Activated CD4-positive, alpha-beta T cell treated with anti-CD3 and anti-CD28 coated beads, Interleukin-2, amount 50 U/mL, for 24 hours (primary cell): ENCODE data around the gene CCT3.
"Not testable (repeated sequence)": the region's sequence is repeated elsewhere in the genome, so short reads cannot be mapped to it uniquely, and the experiment has no call there.

Experiments
- DNase-seq, 2 donors: peaks; one replicate each; pipeline ENCODE4 v3.0.0-alpha.2; 2020; ENCODE audit warnings: low read depth in 1 of 2, low spot score in 1 of 2

The CCT3 gene

DNA sequence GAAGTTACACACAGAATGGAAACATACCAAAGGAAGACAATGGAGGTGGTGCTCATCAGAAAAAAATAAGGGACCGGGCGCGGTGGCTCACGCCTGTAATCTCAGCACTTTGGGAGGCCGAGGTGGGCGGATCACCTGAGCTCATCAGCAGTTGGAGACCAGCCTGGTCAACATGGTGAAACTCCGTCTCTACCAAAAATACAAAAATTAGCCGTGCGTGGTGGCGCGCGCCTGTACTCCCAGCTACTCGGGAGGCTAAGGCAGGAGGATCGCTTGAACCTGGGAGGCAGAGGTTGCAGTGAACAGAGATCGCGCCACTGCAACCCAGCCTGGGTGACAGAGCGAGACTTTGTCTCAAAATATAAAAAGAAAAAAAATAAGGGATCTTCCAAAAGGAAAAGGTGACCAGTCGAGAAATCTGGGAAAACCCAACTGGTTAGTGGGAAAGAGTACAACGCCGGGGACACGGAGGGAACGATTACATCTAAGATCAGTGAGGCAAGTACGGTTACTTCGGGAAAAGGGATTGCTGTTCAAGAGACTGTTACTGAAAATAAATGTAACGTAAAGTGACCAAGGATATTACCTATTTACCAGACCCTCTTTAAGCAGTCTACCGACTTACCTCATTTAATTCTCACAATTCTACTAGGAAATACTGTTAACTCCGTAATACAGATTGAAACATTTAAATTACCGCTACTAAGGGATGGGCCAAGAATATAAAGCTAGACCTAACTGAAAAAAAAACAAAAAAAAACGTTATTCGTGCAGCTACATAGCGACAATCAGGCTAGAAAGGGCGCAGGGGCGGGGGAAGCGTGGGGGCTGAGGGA, 822 bp downstream of the CCT3 start:
- no peak for DNase-seq

DNA sequence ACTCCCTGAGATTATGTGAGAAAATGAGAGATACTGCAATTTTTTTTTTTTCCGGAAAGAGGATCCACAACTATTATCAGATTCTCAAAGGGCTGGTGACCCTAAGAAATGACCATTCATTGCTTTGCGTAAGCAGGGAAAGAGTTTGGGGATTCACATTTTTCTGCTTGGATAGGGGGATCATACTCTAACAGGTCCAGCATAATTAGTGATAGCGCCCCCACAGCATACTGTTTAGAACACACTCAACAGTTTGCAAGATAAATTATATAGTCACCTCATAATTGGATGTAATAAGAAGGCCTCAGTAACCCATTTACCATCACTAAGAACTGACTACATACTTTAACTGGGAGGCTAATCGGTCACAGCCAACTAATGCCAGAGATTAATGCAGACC, 1.9 kb downstream of the CCT3 start:
- no peak for DNase-seq

DNA sequence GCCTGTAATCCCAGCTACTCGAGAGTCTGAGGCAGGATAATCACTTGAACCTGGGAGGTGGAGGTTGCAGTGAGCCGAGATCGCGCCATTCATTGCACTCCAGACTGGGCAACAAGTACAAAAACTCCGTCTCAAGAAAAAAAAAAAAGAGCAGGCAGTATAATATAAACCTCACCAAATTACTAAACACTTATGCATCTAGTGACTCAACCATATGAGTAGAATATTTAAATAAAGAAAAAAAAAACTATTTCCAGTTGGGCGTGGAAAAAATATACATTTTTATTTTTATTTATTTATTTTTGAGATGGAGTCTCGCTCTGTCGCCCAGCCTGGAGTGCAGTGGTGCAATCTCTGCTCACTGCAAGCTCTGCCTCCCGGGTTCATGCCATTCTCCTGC, 14.9 kb downstream of the CCT3 start:
- not testable (repeated sequence) for DNase-seq

DNA sequence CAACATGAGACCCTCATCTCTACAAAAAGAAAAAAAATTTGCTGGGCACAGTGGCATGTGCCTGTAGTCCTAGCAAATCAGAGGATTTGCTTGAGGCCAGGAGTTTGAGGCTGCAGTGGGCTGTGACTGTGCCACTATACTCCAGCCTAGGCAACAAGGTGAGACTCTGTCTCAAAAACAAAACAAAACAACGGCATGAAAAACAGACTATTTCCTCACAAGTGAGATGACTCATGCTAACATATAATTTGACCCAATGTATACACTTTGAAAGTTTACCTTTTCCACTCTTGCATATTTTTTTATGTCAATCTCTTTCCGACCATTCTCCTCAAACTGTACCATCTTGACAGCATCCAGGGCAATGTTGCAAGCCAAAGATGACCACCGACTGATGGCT, 17.5 kb downstream of the CCT3 start:
- DNase-seq = no peak

DNA sequence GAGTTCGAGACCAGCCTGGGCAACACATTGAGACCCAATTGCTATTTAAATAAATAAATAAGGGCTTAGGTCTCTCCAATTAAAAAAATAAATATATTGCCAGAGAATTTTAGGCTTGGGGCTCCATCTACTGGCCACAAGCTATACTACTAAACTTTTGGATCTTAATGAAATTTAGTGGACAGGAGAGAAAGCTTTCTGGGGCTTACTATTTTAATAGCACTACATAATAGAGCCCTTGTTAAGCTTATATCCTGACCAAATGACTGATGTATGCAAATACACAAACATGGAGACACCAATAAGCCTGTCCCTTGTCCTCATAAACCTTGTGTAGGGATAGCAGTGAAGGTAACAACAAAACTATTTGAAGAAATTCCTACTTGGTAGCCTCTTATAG, 18.4 kb downstream of the CCT3 start:
- no peak for DNase-seq

DNA sequence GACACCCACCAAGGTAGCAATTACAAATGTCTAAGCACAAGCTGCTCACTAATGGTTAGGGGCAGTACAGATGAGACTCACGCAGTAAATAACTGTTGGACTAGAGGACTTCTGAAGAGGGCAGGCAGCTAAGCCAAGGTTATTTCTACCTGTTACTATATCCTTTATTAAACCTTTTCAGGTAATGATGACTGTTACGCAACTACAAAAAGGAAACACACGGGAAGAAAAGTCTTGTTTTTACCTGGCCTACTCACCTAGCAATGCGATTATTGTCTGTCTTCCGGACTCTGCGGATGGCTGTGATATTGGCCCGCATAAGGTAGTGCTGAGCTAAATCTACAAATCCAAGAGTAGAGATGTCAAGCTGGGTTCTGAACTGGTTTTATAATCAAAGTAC, 21.2 kb downstream of the CCT3 start:
- DNase-seq = no peak

DNA sequence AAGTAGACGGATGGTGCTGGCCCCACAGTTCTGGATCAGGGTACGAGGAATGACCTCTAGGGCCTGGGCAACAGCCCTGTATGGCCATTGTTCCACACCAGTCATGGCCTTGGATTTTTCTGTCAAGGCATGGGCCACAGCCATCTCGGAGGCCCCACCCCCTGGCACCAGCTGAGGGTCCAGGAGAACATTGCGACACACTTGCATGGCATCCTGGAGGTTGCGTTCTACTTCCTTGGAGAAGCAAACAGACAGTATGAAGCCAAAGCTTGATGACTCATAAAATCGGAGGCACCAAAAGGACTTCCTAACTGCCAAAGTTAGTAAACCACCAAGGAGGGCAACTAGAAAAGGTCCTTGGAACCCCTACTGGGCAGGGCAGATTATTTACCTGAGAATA, 27.1 kb downstream of the CCT3 start:
- no peak for DNase-seq

DNA sequence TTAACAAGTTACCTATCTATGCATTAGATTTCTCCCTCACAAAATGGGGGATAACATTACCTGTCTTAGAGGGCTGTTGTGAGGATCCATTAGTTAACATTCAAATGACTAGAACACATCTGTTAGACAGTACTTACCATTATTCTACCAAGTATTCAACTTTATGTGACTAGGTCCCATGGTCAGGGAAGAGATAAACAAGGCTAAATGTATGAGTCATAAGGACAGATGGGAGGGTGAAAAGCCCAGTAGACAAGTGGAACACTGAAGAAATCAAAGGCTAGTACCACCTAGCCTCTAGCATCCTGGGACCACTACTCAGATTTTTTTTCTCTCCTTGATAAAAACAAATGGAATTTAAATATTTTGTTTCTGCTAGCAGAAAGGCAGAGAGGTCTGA, 30.0 kb downstream of the CCT3 start:
- no peak for DNase-seq

DNA sequence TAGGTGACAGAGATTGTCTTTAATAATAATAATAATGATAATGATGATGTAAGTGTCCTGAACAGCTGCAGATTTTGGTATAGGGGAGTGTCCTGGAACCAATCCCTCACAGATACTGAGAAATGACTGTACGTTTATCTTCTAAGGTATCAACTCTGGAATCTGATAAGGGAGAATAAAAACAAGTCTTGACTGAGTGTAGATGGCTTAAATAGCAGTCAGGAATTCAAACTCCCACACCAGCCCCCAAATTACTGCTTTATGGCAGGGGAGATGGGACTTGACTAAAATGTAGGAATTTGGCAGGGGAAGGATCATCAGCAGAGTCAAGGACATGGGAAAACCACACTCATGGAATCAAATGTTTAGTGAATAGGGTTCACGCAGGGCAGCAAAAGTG, 32.9 kb downstream of the CCT3 start:
- DNase-seq = no peak

DNA sequence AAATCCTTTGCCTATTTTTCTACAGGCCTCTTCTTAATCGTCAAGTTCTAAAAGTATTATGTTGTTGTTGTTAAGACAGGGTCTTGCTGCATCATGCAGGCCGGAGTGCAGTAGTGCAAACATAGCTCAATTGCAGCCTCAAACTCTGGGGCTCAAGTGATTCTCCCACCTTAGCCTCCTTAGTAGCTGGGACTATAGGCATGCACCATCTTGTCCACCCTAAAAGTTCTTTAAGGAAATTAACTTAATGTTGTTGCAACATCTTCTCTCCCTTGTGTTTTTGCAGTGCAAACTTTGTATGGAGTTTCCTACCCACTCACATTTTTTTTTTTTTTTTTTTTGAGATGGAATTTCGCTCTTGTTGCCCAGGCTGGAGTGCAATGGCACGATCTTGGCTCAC, 34.9 kb downstream of the CCT3 start:
- DNase-seq = no peak

DNA sequence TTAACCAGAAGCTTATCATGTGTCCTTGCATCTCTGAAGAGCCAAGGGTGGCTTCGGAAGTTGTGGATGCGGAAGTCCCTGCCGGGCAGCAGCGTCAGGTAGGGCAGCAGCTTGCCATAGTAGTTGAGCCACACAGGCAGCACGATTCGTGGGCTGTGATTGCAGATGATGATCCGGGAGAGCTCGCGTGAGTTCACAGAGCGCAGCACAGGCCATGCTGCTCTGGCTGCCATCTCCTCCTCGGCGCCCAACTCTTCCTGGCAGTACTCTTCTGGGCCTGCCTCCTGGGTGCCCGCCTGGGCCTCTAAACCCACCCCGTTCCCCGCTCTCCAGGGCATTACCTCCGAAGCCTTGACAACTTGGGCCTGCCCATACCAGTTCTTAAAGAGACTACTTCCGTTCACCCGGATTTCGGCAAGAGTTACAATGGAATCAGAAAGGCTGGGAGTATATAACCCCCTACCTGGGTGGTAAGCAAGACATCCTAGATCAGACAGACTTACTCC, 39.2 kb downstream of the CCT3 start, which contains the start of gene VHLL:
Gene VHLL, minus strand, starts transcription at position 456 of the 506 bp plus-strand sequence. Its CDS starts 118 bp downstream, at position 338.
- DNase-seq = no peak

DNA sequence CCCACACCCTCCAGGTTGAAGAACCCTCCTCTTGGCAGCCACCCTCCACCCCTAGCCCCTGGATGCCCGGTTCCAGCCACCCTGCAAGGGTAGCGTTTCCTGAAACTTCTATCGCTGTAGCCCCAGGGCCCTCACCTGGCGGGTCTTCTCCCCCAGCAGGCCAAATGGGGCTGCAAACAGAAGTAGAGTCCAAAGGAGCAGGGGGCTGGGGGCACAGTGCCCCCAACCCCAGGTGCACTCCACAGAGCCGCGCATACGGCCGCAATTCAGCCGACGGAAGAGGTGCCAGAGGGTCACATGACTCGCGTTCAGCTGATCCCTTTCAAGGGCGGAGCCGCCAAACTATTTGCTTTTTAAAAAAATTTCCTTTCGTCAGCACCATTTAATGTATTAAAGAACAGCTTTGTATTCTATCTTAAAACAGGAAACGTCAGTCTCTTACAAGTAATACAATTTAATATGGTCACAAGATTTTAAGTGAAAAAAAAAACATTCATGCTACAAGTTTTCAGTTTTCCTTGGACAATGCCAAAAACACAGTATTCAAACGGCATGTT, 42.6 kb downstream of the CCT3 start, which contains the start of gene GLMP:
Gene GLMP, minus strand, starts transcription at position 289 of the 557 bp plus-strand sequence. Its CDS starts 34 bp downstream, at position 255.
- peak in 1 of 2 donors; percentile 38 for DNase-seq

DNA sequence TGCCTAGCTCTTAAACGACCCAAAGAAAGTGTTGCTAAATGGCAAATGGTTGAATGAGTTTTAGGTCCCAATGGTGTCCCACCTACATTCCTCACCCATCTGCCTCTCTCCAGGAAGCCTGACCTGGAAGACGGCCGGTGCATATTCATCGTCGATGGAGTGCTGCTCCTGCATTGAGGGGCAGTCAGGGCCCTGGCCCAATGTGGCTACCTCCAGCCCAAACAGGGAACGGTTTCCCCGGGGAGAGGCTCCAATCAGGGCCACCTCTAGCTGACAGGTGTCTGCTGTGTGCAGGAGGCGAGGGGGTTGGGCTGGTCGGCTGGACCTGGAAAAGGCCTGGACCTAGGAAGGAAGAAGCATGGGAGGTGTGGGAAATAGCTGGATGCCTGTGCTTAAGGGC, 44.2 kb downstream of the CCT3 start:
- DNase-seq = no peak

DNA sequence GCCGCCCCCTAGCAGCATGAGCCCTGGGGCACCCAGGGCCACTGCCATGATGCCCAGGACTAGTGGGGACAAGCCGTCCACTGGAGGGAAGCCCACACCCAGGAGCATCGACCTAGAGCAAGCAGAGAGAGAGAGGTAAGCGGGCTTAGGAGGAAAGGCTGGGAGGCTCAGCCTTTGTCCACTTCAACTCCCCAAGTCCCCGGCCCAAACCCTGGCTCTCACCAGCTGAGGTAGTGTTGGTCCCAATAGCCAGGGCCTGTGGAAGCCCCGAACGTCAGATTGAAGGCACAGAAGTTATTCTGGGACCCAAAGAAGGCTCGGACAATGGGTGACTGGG, 45.0 kb downstream of the CCT3 start:
- DNase-seq = no peak

DNA sequence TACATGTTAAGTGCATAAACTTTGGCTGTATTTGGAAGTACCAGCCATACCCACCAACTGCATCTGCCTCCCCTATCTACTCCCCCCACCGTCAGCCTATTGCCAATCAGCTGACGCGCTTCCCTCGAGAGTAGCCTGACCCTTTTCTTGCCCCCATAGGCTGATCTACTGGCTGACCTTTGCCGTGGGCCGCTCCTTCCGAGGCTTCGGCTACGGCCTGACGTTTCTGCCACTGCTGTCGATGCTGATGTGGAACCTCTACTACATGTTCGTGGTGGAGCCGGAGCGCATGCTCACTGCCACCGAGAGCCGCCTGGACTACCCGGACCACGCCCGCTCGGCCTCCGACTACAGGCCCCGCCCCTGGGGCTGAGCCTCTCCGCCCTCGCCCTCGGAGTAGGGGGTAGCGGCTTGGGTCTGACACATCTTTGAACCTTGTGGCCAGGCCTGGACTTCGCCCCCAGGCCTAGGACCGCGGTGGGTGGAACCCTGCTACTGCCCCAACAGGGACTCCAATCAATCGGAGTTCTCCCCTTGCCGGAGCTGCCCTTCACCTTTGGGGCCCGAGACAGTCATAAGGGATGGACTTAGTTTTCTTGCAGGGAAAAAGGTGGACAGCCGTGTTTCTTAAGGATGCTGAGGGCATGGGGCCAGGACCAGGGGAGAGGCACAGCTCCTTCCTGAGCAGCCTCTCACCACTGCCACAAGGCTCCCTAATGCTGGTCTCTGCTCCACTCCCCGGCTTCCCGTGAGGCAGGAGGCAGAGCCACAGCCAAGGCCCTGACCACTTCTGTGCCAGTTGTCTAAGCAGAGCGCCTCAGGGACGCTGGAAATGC, 46.6 kb downstream of the CCT3 start:
- no peak for DNase-seq

DNA sequence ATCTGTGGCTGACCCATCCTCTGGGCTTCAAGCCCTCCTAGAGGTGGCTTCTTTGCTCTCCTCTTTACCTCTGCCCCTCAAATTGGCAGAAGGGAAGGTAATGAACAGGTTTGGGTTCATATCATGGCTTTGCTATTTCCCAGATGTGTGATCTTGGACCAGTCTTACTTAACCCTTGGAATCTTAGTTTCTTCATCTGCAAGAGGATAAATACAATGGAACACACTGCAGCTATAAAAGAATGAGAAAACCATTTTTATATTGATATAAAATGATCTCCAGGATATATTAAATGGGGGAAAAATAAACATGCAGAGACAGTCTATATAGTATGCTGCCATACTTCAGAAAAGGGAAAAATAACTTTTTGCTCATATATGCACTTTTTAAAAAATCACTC, 48.2 kb downstream of the CCT3 start:
- no peak for DNase-seq

DNA sequence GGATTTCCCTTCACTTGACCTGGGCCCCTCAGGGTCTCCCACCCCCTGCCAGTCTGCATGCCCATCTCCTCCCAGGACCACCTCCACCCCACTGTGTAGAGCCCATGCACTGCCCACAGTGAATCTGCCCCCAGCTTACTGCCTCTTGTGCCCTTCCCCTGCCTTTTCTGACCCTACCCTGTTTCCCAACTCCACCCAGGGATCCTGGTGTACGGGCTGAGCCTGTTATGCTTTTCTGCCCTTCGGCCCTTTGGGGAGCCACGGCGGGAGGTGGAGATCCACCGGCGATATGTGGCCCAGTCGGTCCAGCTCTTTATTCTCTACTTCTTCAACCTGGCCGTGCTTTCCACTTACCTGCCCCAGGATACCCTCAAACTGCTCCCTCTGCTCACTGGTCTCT, 52.0 kb downstream of the CCT3 start:
- DNase-seq = no peak

DNA sequence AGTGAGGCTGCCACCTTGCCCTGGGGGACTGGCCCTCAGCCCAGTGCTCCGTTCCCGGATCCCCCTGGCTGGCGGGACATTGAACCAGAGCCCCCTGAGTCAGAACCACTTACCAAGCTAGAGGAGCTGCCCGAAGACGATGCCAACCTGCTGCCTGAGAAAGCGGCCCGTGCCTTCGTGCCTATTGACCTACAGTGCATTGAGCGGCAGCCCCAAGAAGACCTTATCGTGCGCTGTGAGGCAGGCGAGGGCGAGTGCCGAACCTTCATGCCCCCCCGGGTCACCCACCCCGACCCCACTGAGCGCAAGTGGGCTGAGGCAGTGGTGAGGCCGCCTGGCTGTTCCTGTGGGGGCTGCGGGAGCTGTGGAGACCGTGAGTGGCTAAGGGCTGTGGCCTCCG, 52.7 kb downstream of the CCT3 start:
- DNase-seq = no peak

DNA sequence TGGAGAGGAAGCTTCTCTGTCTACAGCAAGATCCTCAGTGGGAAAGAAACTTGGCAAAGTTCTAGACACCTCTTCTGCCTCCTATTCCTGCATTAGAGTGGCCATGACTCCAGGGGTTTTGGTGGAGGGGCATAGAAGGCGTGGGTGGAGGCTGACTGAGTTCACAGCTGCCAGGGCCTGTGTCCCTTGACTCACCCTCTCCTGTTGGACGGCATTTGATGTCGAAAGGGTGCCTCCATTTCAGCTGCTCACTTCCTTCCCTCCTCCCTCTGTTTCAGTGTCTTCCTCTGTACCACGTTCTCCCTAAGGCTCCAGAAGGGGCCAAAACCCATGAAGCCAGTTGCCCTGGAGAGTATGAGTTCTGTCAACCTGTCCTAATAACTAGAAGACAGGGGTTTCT, 53.3 kb downstream of the CCT3 start:
- DNase-seq = no peak

DNA sequence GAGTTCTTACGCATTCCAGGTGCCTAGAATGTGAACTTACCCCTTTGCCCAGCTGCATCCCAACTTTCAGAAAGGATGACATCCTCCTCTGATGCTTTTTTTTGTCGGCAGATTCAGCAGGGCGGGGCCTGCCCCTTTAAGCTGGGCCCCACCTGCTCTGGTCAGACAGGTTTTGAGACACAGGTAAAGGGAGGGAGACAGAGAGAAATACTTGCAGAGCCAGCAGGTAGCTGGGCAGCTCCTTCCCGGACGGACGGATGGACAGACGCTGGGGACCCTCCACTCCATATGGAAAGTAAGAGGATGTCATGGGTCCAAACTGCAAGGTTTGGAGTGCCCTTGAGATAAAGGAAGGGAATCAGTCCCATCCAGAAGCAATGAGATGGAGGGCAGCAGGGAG, 54.0 kb downstream of the CCT3 start, which contains the start of gene TMEM79:
Gene TMEM79, plus strand, starts transcription at position 214 of the 400 bp plus-strand sequence. CDS start 902 bp downstream, outside the sequence.
- DNase-seq = no peak

DNA sequence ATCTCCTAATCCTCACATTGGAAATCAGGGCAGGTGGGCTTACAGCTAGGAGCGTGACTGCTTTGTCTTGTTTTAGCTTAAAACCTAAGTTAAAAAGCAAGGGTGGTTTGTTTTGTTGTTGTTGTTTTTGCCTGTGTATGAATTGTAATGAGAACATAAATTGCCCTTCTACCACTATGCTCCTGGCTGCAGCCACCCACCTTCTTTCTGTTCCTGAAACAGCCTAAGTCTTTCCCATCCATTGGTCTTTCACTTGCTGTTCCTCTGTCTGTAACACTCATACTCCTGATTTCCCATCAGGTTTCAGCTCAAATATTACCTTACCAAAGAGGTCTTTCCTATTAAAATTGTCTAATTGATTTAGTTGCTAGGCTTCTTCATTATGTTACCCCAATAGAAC, 54.6 kb downstream of the CCT3 start:
- no peak for DNase-seq
